ENCODE results near the gene MYO1G. TPM values are rescaled to one million over a fixed set of nuclear protein-coding genes. Genes with fewer than 3 reads are reported as not detected.
"Not testable (repeated sequence)": the region's sequence is repeated elsewhere in the genome, so short reads cannot be mapped to it uniquely, and the experiment has no call there.

Gene MYO1G
- 62.4 and 130 TPM in 2 replicates for total RNA-seq (2014; rRNA removed; shearing (Covaris generic); ENCODE audit: low replicate concordance)

DNA sequence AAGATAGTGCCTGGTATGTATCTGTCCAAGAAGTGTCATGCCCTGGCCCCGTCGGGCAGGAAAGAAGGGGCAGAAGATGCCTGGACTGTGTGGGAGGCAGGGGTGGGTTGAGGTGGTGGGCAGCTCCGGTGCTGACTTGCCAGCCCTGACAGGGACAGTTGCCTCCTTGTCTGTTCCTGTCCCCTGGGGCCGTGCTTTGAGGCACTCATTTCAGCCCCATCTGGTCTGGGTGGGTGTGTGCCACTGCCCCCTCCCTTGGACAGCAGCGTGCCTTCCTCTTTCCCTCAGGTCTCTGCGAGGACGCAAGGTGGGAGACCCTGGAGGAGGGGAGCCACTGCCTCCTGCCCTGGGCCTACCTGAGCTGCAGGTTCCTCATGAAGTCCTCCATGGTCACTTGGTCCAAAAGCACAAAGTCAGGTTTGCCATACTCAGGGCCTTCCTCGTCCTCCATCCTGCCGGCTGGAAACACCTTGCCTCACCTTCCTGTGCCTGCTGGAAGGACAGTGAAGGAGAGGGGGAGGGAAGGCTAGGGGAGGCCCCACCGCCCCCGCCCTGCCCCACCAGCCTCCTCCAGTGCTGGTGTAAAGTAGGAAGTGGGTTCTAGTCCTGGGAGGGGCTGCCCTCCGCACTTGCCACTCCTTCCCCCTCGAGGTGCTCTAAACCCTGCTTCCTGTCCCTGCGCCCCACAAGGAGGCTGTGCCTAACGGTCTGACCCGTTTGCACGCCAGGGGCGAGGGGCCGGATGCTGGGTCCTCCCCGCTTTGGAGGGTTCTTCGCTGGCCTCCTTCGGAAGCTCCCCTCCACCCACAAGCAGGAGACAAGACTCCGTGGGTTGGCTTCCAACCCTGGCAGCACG, at the start of gene MYO1G:
Gene MYO1G (minus strand): TSS at position 505 of the 856 bp plus-strand sequence. CDS start 54 bp downstream, at position 451.
- no peaks in the 10 kb centered on the region for H3K27me3 ChIP-seq (ENCODE audit: low read length)
- no peaks in the 10 kb centered on the region for H3K9me3 ChIP-seq (ENCODE audit: low read length)
- peaks cover 78% of the 10 kb centered on the region for H3K4me1 ChIP-seq (ENCODE audit: low read length)
- peak within 1 kb of the TSS; percentile 95 for H3K27ac ChIP-seq (ENCODE audit: low read length)
- H3K9me2 ChIP-seq (replicated peaks; ENCODE audit: insufficient read depth, low read length): no peaks in the 10 kb centered on the region
- peaks cover 38% of the 10 kb centered on the region for H3K79me2 ChIP-seq (ENCODE audit: low read length)
- no peak within 1 kb of the TSS for H2AFZ ChIP-seq (ENCODE audit: low read length)
- H4K20me1 ChIP-seq (ENCODE audit: insufficient read depth, low read depth, low read length): peaks cover 8% of the 10 kb centered on the region; the same call in 1 of the 2 replicates
- peak; percentile 94 for DNase-seq
- peak within 1 kb of the TSS; percentile 97 for H3K9ac ChIP-seq (ENCODE audit: low read length)
- peak within 1 kb of the TSS; percentile 98 for H3K4me2 ChIP-seq (ENCODE audit: low read depth, low read length, poor library complexity, severe bottlenecking)
- H3K36me3 ChIP-seq (ENCODE audit: insufficient read depth, low read length): peaks cover 43% of the 10 kb centered on the region
- H3K4me3 ChIP-seq (ENCODE audit: low read length): peak within 1 kb of the TSS; percentile 87

DNA sequence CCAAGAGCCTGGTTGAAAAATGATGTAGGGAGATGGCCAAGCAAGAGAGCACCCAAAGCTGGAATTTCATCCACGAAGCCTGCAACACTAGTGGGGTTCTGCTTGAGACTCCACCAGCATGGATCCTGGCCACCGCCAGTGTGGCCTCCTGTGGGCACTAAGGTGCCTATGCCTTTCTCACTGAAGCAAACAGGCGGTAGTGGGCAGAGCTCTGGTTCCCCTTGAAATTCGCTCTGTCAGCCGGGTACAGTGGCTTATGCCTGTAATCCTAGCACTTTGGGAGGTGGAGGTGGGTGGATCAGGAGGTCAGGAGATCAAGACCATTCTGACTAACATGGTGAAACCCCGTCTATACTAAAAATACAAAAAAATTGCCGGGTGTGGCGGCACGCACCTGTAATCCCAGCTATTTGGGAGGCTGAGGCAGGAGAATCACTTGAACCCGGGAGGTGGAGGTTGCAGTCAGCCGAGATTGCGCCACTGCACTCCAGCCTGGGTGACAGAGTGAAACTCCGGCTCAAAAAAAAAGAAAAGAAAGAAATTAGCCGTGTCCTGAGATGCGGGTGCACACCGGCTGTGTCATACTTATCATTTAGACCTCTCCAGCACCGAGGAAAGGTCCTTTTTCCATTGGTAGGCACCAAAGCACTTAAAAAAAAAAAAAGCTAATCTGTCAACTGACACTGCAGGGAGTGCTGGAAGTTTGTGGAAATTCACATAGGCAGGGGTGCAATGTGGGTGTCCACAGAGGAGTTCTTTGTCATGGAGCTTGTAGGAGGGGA, 49.5 kb upstream of the MYO1G start:
- Histone ChIP-seq H3K36me3 (ENCODE audit: insufficient read depth, low read length) (peaks cover 31% of the 10 kb centered on the region), H3K4me3 (ENCODE audit: low read length) (no peak overlapping the region), H3K9me2 (replicated peaks; ENCODE audit: insufficient read depth, low read length) (no peaks in the 10 kb centered on the region), H3K4me1 (ENCODE audit: low read length) (peaks cover 43% of the 10 kb centered on the region), H3K9ac (ENCODE audit: low read length) (no peak overlapping the region), H4K20me1 (ENCODE audit: insufficient read depth, low read depth, low read length) (no peaks in the 10 kb centered on the region), H2AFZ (ENCODE audit: low read length) (no peak overlapping the region), H3K79me2 (ENCODE audit: low read length) (peaks cover 90% of the 10 kb centered on the region), H3K27ac (ENCODE audit: low read length) (peak overlapping the region; percentile 82), H3K27me3 (ENCODE audit: low read length) (no peaks in the 10 kb centered on the region), H3K9me3 (ENCODE audit: low read length) (no peaks in the 10 kb centered on the region), H3K4me2 (ENCODE audit: low read depth, low read length, poor library complexity, severe bottlenecking) (no peak overlapping the region)
- DNase-seq: no peak

DNA sequence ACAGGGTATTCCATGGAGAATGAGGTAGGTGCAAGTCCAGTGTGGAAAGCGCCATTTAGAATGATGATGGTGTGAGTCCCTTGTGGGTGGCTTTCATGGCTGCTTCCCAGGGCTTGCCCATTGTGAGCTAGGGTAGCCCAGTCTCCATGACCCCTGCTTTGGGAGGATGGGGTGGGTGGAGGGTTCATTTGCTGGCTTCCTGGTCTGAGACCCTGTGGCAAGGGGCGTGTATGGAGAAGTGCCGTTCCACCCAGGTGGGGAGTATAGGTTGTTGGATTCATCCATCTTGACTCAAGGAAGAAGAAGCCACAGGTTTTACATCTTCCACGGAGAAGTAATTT, 48.9 kb upstream of the MYO1G start:
- Histone ChIP-seq H3K27me3 (ENCODE audit: low read length) (no peaks in the 10 kb centered on the region), H3K9me3 (ENCODE audit: low read length) (no peaks in the 10 kb centered on the region), H2AFZ (ENCODE audit: low read length) (no peak overlapping the region), H3K36me3 (ENCODE audit: insufficient read depth, low read length) (peaks cover 31% of the 10 kb centered on the region), H3K79me2 (ENCODE audit: low read length) (peaks cover 90% of the 10 kb centered on the region), H3K4me2 (ENCODE audit: low read depth, low read length, poor library complexity, severe bottlenecking) (peak overlapping the region; percentile 58), H3K9ac (ENCODE audit: low read length) (peak overlapping the region; percentile 42), H3K4me3 (ENCODE audit: low read length) (no peak overlapping the region), H3K9me2 (replicated peaks; ENCODE audit: insufficient read depth, low read length) (no peaks in the 10 kb centered on the region), H3K27ac (ENCODE audit: low read length) (peak overlapping the region; percentile 82), H4K20me1 (ENCODE audit: insufficient read depth, low read depth, low read length) (no peaks in the 10 kb centered on the region), H3K4me1 (ENCODE audit: low read length) (peaks cover 43% of the 10 kb centered on the region)
- no peak for DNase-seq

GRCh38 chr7:45026984-45027773, 48.4 kb upstream of the MYO1G start:
- Histone ChIP-seq H3K4me2 (ENCODE audit: low read depth, low read length, poor library complexity, severe bottlenecking) (peak overlapping the region; percentile 58), H3K27me3 (ENCODE audit: low read length) (no peaks in the 10 kb centered on the region), H4K20me1 (ENCODE audit: insufficient read depth, low read depth, low read length) (no peaks in the 10 kb centered on the region), H3K79me2 (ENCODE audit: low read length) (peaks cover 86% of the 10 kb centered on the region), H3K27ac (ENCODE audit: low read length) (peak overlapping the region; percentile 82), H3K9me3 (ENCODE audit: low read length) (no peaks in the 10 kb centered on the region), H3K9ac (ENCODE audit: low read length) (peak overlapping the region; percentile 42), H3K4me3 (ENCODE audit: low read length) (peak overlapping the region; percentile 21; the same call in 1 of the 2 replicates), H2AFZ (ENCODE audit: low read length) (no peak overlapping the region), H3K36me3 (ENCODE audit: insufficient read depth, low read length) (peaks cover 31% of the 10 kb centered on the region), H3K4me1 (ENCODE audit: low read length) (peaks cover 43% of the 10 kb centered on the region), H3K9me2 (replicated peaks; ENCODE audit: insufficient read depth, low read length) (no peaks in the 10 kb centered on the region)
- peak; percentile 84 for DNase-seq

GRCh38 chr7:45026013-45026412, 47.2 kb upstream of the MYO1G start:
- Histone ChIP-seq H3K9me3 (ENCODE audit: low read length) (no peaks in the 10 kb centered on the region), H3K4me1 (ENCODE audit: low read length) (peaks cover 43% of the 10 kb centered on the region), H3K4me2 (ENCODE audit: low read depth, low read length, poor library complexity, severe bottlenecking) (peak overlapping the region; percentile 58), H3K79me2 (ENCODE audit: low read length) (peaks cover 87% of the 10 kb centered on the region), H4K20me1 (ENCODE audit: insufficient read depth, low read depth, low read length) (no peaks in the 10 kb centered on the region), H3K36me3 (ENCODE audit: insufficient read depth, low read length) (peaks cover 31% of the 10 kb centered on the region), H3K9me2 (replicated peaks; ENCODE audit: insufficient read depth, low read length) (no peaks in the 10 kb centered on the region), H3K4me3 (ENCODE audit: low read length) (peak overlapping the region; percentile 1; the same call in 1 of the 2 replicates), H3K27ac (ENCODE audit: low read length) (peak overlapping the region; percentile 82), H3K27me3 (ENCODE audit: low read length) (no peaks in the 10 kb centered on the region), H2AFZ (ENCODE audit: low read length) (no peak overlapping the region), H3K9ac (ENCODE audit: low read length) (peak overlapping the region; percentile 30)
- DNase-seq: no peak

DNA sequence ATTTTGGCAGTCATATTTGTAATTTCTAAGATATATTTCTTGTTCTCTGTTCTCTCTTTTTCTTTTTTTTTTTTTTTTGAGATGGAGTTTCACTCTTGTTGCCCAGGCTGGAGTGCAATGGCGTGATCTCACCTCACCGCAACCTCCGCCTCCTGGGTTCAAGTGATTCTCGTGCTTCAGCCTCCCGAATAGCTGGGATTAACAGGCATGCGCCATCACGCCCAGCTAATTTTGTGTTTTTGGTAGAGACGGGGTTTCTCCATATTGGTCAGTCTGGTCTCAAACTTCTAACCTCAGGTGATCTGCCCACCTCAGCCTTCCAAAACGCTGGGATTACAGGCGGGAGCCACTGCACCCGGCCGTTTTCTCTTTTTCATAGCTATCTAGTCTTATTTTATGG, 46.7 kb upstream of the MYO1G start:
- Histone ChIP-seq H3K27ac (ENCODE audit: low read length) (peak overlapping the region; percentile 82), H3K36me3 (ENCODE audit: insufficient read depth, low read length) (peaks cover 31% of the 10 kb centered on the region), H3K4me2 (ENCODE audit: low read depth, low read length, poor library complexity, severe bottlenecking) (peak overlapping the region; percentile 58), H3K4me1 (ENCODE audit: low read length) (peaks cover 47% of the 10 kb centered on the region), H3K79me2 (ENCODE audit: low read length) (peaks cover 89% of the 10 kb centered on the region)
- not testable (repeated sequence) for H3K9me3 ChIP-seq (ENCODE audit: low read length); H2AFZ ChIP-seq (ENCODE audit: low read length); DNase-seq; H3K4me3 ChIP-seq (ENCODE audit: low read length); H3K27me3 ChIP-seq (ENCODE audit: low read length); H4K20me1 ChIP-seq (ENCODE audit: insufficient read depth, low read depth, low read length); H3K9me2 ChIP-seq (replicated peaks; ENCODE audit: insufficient read depth, low read length); H3K9ac ChIP-seq (ENCODE audit: low read length)

GRCh38 chr7:45024126-45024744, 45.4 kb upstream of the MYO1G start:
- peaks cover 54% of the 10 kb centered on the region for H3K4me1 ChIP-seq (ENCODE audit: low read length)
- no peak overlapping the region for H3K4me2 ChIP-seq (ENCODE audit: low read depth, low read length, poor library complexity, severe bottlenecking)
- H3K9me3 ChIP-seq (ENCODE audit: low read length): no peaks in the 10 kb centered on the region
- H3K9me2 ChIP-seq (replicated peaks; ENCODE audit: insufficient read depth, low read length): no peaks in the 10 kb centered on the region
- H3K4me3 ChIP-seq (ENCODE audit: low read length): no peak overlapping the region
- peak overlapping the region; percentile 42 for H3K27ac ChIP-seq (ENCODE audit: low read length)
- no peaks in the 10 kb centered on the region for H3K27me3 ChIP-seq (ENCODE audit: low read length)
- peaks cover 89% of the 10 kb centered on the region for H3K79me2 ChIP-seq (ENCODE audit: low read length)
- H3K36me3 ChIP-seq (ENCODE audit: insufficient read depth, low read length): peaks cover 20% of the 10 kb centered on the region
- no peaks in the 10 kb centered on the region for H4K20me1 ChIP-seq (ENCODE audit: insufficient read depth, low read depth, low read length)
- no peak overlapping the region for H2AFZ ChIP-seq (ENCODE audit: low read length)
- no peak overlapping the region for H3K9ac ChIP-seq (ENCODE audit: low read length)
- DNase-seq: no peak
